KOPT-K1 (cell line): Measurements from ENCODE around the gene HLA-DRB1.
"Not testable (repeated sequence)": the region's sequence is repeated elsewhere in the genome, so short reads cannot be mapped to it uniquely, and the experiment has no call there.

Experiments
- H3K27ac ChIP-seq: fragments of 200-600 bp; sonication (generic); 2 replicates; pipeline ENCODE4 v1.5.1; 2016; ENCODE audit warnings: antibody characterized with exemption, mild to moderate bottlenecking, low read depth, low read length; ENCODE audit not compliant: poor library complexity, severe bottlenecking
- H3K36me3 ChIP-seq: fragments of 200-600 bp; sonication (generic); 2 replicates; pipeline ENCODE4 v1.5.1; 2017; ENCODE audit warnings: antibody characterized with exemption, mild to moderate bottlenecking, low read length, moderate library complexity; ENCODE audit not compliant: insufficient read depth
- H3K9me3 ChIP-seq: fragments of 200-600 bp; sonication (generic); 2 replicates; pipeline ENCODE4 v1.5.1; 2017; ENCODE audit warnings: antibody characterized with exemption, low read length, mild to moderate bottlenecking; ENCODE audit not compliant: insufficient read depth, poor library complexity, severe bottlenecking

Gene HLA-DRB1

DNA sequence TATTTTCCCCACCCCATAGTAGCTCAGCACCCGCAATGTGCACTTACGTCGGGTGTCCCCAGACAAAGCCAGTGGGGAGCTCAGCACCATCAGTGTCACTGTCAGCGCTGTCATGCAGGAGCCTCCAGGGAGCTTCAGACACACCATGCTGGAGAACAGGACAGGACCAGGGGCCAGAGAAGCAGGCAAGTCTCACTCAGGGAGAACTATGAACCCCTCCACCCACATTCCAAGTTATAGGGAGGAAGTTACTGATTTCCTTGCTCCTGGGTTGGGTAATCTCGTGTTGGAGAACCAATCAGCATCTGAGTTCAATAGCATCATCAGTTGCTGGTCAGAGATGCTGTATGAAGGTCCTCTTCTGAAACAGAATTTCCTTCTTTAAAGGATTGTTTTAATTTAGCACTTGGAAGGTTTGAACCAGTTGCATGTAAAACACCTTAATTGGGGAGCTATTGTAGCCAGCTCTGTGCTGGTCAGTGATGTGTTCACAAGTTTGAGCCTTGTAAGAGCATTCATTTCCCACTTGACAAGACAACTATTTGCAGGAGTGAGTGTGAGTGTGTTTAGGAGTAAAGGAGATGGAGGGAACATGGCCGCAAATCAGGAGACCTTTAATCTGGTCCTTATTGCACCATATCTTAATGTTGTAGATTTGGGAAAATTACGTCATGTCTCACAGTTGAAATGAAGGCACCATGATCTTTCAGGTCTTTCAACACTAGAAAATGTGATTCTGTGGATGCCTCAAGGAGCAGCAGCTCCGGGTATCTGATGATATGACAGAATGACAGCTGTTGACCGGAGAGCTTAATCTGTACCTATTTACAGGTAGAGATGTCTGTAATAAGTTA lies at the start of gene HLA-DRB1:
HLA-DRB1 (minus strand) TSS at position 253 of the 854 bp plus-strand sequence; CDS start at position 147, 106 bp downstream.
- Histone ChIP-seq H3K27ac (no peak within 1 kb of the TSS), H3K9me3 (no peaks in the 10 kb centered on the region), H3K36me3 (no peaks in the 10 kb centered on the region)

- H3K27ac ChIP-seq: no peak overlapping the region
- no peaks in the 10 kb centered on the region for H3K9me3 ChIP-seq
- no peaks in the 10 kb centered on the region for H3K36me3 ChIP-seq
Measured at GRCh38 chr6:32638532-32639219, 49.0 kb upstream of the HLA-DRB1 start.

DNA sequence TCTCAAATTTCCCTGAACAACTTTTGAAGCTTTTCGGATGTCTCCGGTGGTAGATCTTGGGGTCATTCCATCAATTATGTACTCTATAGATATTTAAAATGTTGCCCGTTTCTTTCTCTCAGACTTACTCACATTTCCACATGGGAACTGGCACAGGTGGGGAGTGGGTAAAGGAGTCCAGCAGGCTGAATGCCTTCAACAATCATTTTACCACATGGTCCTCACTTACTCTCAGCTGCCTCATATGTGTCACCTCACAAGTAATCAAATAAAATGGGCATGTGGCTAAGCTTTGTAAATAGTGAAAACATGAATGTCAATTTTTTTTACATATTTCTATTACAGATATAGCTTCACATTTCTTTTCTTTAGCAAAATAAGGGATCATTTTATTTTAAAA lies 48.2 kb upstream of the HLA-DRB1 start:
- no peak overlapping the region for H3K27ac ChIP-seq
- H3K36me3 ChIP-seq: no peaks in the 10 kb centered on the region
- H3K9me3 ChIP-seq: no peaks in the 10 kb centered on the region

GRCh38 chr6:32637219-32637880 lies 47.7 kb upstream of the HLA-DRB1 start, which contains the start of gene HLA-DQA1:
HLA-DQA1 (plus strand) TSS chr6:32637406; CDS start chr6:32637459, 53 bp downstream.
- H3K27ac ChIP-seq: no peak within 1 kb of the TSS
- H3K36me3 ChIP-seq: no peaks in the 10 kb centered on the region
- no peaks in the 10 kb centered on the region for H3K9me3 ChIP-seq

DNA sequence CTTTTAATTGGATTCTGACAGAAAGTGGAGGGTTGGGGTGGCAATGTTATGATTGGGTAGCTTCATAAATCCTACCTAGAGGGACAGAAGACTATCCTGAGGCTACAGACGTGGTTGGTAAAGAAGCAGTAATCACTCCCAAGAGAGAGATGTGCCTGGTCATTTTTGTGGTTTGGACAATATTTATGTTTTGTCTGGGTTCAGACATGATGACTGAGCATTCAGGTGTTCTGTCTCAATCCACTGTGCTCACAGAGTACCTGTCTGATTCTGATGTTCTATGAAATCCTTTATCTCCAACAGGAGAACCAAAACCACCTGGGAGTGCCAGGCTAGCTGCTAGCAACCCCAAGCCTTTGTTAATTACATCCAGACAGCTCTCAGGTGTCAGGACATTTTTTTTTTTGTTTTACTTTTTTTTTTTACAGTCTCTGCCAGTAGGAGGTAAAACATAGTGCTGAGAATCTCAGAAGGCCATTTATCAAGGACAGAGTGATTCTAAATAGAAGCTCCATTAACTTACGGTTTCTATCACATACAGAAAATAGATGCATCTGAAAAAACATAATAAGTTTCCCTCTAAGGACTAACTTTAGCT lies 46.0 kb upstream of the HLA-DRB1 start:
- no peaks in the 10 kb centered on the region for H3K9me3 ChIP-seq
- no peaks in the 10 kb centered on the region for H3K36me3 ChIP-seq
- no peak overlapping the region for H3K27ac ChIP-seq

- H3K9me3 ChIP-seq, H3K36me3 ChIP-seq, H3K27ac ChIP-seq: not testable (repeated sequence)
Measured at GRCh38 chr6:32629793-32630192, 40.1 kb upstream of the HLA-DRB1 start.

DNA sequence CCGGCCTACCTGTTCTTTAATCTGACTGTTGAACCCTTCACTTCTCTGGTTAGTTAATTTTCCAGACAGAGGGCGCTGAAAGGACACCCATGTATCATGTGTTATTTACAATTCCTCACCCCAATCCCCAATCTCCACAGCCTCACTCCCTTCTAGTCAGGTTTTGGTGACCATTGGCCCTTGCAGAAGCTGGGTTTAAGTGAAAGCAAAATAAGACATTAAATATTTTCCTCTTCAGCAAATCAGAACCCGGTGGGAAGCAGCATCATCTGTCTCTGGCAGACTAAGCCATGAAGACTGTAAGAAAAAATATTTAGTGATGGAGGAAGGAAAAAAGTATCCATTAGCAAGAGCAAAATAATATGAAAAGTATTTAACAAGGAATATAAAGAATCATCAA lies 38.2 kb upstream of the HLA-DRB1 start:
- Histone ChIP-seq H3K36me3 (no peaks in the 10 kb centered on the region), H3K9me3 (no peaks in the 10 kb centered on the region), H3K27ac (no peak overlapping the region)

DNA sequence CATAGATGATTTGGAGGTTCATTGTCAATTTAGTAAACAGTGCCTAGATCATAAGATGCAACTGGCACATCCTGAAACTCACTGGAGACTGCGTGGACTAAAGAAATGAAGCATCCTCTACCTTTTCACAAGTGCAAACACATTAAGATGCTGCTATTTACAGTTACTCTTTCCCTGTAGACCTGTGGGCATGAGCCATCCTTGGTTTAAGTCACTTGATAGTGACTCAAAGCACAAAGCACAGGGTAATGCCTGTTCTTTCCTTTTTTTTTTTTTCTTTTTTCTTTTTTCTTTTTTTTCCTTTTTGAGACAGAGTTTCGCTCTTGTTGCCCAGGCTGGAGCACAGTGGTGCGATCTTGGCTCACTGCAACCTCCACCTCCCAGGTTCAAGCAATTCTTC lies 37.6 kb upstream of the HLA-DRB1 start:
- H3K36me3 ChIP-seq: no peaks in the 10 kb centered on the region
- H3K9me3 ChIP-seq: no peaks in the 10 kb centered on the region
- no peak overlapping the region for H3K27ac ChIP-seq

DNA sequence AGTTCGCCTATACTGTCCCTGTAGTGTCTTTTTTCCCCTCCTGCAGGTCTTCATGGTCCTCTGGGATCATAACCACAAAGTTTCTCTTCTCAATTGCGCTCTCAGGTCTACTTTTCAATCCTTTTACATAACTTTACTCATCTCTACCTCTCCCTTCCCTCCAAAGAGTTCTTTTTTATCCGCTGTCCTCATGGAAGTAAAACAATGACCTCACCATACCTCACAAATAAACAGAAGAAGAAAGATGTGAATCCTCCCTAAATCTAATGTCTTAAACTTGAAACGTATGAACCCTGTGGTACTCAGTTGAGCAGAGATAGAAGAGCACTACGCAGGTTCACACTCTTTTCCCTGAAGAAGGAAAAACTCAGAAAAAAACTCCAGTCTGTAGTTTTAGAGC lies 35.5 kb upstream of the HLA-DRB1 start:
- H3K27ac ChIP-seq: no peak overlapping the region
- H3K9me3 ChIP-seq: no peaks in the 10 kb centered on the region
- no peaks in the 10 kb centered on the region for H3K36me3 ChIP-seq

GRCh38 chr6:32624565-32624964 lies 34.9 kb upstream of the HLA-DRB1 start:
- Histone ChIP-seq H3K36me3 (no peaks in the 10 kb centered on the region), H3K27ac (no peak overlapping the region), H3K9me3 (no peaks in the 10 kb centered on the region)

GRCh38 chr6:32623693-32624092 lies 34.0 kb upstream of the HLA-DRB1 start:
- H3K27ac ChIP-seq: no peak overlapping the region
- no peaks in the 10 kb centered on the region for H3K9me3 ChIP-seq
- no peaks in the 10 kb centered on the region for H3K36me3 ChIP-seq

DNA sequence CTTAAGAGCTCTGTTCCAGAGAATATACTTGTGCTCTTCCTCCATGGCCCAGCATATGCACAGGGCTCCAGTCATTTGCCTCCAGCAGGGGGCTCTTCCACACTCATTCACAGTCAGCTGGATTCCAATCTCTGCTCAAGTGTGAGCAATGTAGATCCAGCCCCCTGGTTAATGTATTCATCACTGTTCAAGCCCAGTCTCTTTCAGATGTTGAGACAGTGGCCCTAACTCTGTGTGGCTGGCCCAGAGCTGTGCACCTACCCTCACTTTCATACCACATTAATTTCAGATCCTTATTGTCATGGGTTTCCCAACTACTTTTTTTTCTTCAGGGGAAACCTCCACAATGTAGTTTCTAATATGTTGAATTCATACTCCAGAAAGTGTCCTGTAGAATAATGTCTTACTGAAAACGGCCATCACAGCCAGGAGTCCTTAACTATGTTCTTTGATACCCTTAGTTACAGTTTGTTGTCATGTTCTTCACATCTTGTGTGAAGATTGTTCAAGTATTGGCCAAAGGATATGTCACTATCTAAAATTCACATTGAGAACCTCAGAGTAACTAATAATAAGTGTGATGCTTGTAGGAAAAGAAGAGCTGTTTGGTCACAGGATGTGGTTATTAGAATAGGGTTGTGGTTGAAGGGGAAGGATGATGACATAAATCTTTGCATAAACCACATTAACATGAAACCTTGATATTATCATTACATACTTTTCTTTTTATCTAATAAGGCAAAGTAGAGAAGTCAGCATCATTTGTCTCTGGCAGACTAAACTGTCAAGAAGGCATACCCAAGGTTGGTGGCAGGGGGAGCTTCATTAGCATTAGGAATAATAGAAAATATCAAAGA lies 33.1 kb upstream of the HLA-DRB1 start:
- Histone ChIP-seq H3K27ac (no peak overlapping the region), H3K36me3 (no peaks in the 10 kb centered on the region), H3K9me3 (peaks cover 7% of the 10 kb centered on the region)

- peaks cover 10% of the 10 kb centered on the region for H3K9me3 ChIP-seq
- H3K36me3 ChIP-seq: no peaks in the 10 kb centered on the region
- H3K27ac ChIP-seq: no peak overlapping the region
Measured at GRCh38 chr6:32621372-32621771, 31.7 kb upstream of the HLA-DRB1 start.

DNA sequence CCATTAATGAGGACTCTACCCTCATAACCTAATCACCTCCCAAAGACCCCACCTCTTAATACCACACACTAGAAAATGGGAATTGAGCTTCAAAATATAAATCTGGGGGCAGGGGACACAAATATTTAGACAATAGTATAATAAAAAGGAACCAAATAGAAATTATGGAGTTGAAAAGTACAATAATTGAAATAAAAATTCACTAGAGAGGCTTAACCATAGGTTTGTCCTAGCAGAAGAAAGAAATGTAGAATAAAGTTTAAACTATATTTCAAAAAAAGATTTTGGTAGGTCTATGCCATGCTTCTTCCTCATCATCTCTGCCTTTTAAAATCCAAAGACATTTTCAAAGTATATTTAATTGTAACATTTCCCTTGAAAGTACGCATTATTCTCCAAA lies 28.1 kb upstream of the HLA-DRB1 start:
- no peaks in the 10 kb centered on the region for H3K36me3 ChIP-seq
- peaks cover 10% of the 10 kb centered on the region for H3K9me3 ChIP-seq
- H3K27ac ChIP-seq: no peak overlapping the region
